K562 treated with DMSO at 1 percent for 12 hours (cell line): ENCODE data around the gene PCDHGA7. TPM values are rescaled to one million over a fixed set of nuclear protein-coding genes. Genes with fewer than 3 reads are reported as not detected.

ENCODE experiments used
- total RNA-seq: library from RNA; unstranded; fragments of 300-600 nt; gene quantifications from 2 replicates; pipeline ENCODE4 v1.2.3, GENCODE V29; 2022; ENCODE audit not compliant: insufficient read depth

Gene PCDHGA7
- total RNA-seq, 1 experiment from 2014 or later = 0.23 TPM

DNA sequence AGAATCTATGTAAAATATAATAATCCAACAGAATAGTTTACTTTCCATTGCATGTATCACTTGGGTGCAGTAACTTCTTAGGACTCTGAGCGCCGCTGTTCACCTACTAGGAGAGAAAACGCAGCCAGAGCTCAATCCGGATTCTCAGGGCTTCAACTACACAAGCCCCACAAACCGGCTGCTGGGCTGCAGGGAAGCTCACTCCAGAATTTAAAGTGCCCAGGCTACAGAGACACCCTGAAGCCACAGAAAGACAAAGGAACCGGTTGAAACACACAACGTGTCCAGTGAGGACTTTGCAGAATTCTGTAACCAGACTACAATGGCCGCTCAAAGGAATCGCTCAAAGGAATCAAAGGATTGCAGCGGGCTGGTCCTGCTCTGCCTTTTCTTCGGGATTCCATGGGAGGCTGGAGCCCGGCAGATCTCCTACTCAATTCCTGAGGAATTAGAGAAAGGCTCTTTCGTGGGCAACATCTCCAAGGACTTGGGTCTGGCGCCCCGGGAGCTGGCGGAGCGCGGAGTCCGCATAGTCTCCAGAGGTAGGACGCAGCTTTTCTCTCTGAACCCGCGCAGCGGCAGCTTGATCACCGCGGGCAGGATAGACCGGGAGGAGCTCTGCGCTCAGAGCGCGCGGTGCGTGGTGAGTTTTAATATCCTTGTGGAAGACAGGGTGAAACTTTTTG is 30.5 kb downstream of the PCDHGA7 start, which contains the start of gene PCDHGA10:
Gene PCDHGA10 (plus strand): TSS at position 134 of the 686 bp plus-strand sequence. CDS start 189 bp downstream, at position 323.

DNA sequence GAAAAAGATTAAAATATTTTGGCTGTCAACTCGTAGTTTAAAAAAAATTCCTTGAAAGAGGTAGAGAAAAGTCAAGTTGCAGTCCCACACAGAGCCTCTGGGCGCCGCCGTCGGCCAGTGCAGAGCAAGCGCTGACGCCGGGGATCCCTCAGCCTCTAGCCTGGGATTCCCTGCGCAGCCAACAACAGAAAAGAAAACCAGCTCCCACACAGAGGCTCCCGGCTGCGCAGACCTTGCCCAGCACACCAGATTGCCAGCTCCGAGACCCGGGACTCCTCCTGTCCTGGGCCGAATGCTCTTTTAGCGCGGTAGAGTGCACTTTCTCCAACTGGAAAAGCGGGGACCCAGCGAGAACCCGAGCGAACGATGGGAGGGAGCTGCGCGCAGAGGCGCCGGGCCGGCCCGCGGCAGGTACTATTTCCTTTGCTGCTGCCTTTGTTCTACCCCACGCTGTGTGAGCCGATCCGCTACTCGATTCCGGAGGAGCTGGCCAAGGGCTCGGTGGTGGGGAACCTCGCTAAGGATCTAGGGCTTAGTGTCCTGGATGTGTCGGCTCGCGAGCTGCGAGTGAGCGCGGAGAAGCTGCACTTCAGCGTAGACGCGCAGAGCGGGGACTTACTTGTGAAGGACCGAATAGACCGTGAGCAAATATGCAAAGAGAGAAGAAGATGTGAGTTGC is 35.1 kb downstream of the PCDHGA7 start, which contains the start of gene PCDHGB7:
Gene PCDHGB7 (plus strand): TSS at position 184 of the 679 bp plus-strand sequence. CDS start 183 bp downstream, at position 367.

DNA sequence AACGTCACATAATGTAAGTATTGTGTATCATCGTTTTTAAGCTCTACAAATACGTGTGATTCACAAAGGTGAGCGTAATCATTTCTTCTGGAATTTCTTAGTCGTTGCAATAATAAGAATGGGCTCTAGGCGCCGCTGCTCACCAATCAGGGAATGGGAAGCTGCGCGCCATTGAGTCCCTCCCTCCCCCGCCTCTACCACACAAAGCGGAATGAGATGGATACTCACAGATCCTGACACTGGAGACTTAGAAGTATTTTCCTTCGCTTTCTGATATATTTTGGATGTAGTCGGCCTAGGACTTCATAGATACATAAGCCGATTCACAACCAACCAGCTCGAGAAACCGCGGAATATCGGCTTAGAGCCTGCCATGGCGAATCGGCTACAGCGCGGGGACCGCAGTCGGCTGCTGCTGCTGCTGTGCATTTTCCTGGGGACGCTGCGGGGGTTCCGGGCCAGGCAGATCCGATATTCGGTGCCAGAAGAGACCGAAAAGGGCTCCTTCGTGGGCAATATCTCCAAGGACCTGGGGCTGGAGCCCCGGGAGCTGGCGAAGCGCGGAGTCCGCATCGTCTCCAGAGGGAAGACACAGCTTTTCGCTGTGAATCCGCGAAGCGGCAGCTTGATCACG is 38.4 kb downstream of the PCDHGA7 start, which contains the start of gene PCDHGA11:
Gene PCDHGA11 (plus strand): TSS at position 197 of the 634 bp plus-strand sequence. CDS start 177 bp downstream, at position 374.

DNA sequence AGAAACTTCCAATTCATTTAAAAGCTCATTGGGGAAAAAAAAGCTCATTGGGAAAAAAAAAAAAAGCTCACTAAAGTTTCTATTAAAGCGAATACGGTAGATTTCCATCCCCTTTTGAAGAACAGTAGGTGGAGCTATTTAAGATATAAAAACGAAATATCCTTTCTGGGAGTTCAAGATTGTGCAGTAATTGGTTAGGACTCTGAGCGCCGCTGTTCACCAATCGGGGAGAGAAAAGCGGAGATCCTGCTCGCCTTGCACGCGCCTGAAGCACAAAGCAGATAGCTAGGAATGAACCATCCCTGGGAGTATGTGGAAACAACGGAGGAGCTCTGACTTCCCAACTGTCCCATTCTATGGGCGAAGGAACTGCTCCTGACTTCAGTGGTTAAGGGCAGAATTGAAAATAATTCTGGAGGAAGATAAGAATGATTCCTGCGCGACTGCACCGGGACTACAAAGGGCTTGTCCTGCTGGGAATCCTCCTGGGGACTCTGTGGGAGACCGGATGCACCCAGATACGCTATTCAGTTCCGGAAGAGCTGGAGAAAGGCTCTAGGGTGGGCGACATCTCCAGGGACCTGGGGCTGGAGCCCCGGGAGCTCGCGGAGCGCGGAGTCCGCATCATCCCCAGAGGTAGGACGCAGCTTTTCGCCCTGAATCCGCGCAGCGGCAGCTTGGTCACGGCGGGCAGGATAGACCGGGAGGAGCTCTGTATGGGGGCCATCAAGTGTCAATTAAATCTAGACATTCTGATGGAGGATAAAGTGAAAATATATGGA is 48.0 kb downstream of the PCDHGA7 start, which contains the start of gene PCDHGA12:
Gene PCDHGA12 (plus strand): TSS at position 176 of the 782 bp plus-strand sequence. CDS start 253 bp downstream, at position 429.

Other genes with a start within 250 kb of the PCDHGA7 start
- 0.25 TPM in 1 of 2 replicates, not detected in the other for gene PCDHB5, start 247.5 kb upstream of the PCDHGA7 start, total RNA-seq
- not detected in 2 replicates for gene PCDHB6, start 232.7 kb upstream of the PCDHGA7 start, total RNA-seq
- not detected in 2 replicates for gene PCDHB7, start 210.1 kb upstream of the PCDHGA7 start, total RNA-seq
- not detected in 2 replicates for gene PCDHB8, start 205.0 kb upstream of the PCDHGA7 start, total RNA-seq
- 0.15 TPM in 1 of 2 replicates, not detected in the other for gene PCDHB16, start 200.4 kb upstream of the PCDHGA7 start, total RNA-seq
- gene PCDHB9, start 195.6 kb upstream of the PCDHGA7 start, total RNA-seq = not detected in 2 replicates
- gene PCDHB10, start 190.4 kb upstream of the PCDHGA7 start, total RNA-seq = not detected in 2 replicates
- not detected in 2 replicates for gene PCDHB11, start 183.1 kb upstream of the PCDHGA7 start, total RNA-seq
- gene PCDHB12, start 174.0 kb upstream of the PCDHGA7 start, total RNA-seq = not detected in 2 replicates
- gene PCDHB13, start 168.8 kb upstream of the PCDHGA7 start, total RNA-seq = 0.26 TPM in 1 of 2 replicates, not detected in the other
- not detected in 2 replicates for gene PCDHB14, start 159.4 kb upstream of the PCDHGA7 start, total RNA-seq
- 0.33 TPM in 1 of 2 replicates, not detected in the other for gene PCDHB15, start 137.3 kb upstream of the PCDHGA7 start, total RNA-seq
- not detected in 2 replicates for gene SLC25A2, start 78.7 kb upstream of the PCDHGA7 start, total RNA-seq
- 75.1 and 124 TPM in 2 replicates for gene TAF7, start 62.0 kb upstream of the PCDHGA7 start, total RNA-seq
- 0.19 TPM in 1 of 2 replicates, not detected in the other for gene PCDHGA1, start 52.2 kb upstream of the PCDHGA7 start, total RNA-seq
- gene PCDHGA2, start 44.0 kb upstream of the PCDHGA7 start, total RNA-seq = 0.79 TPM in 1 of 2 replicates, not detected in the other
- gene PCDHGA3, start 38.9 kb upstream of the PCDHGA7 start, total RNA-seq = 0.30 and 1.1 TPM in 2 replicates
- gene PCDHGB1, start 32.6 kb upstream of the PCDHGA7 start, total RNA-seq = 0.28 TPM in 1 of 2 replicates, not detected in the other
- gene PCDHGA4, start 27.7 kb upstream of the PCDHGA7 start, total RNA-seq = 1.7 TPM in 1 of 2 replicates, not detected in the other
- 0.52 TPM in 1 of 2 replicates, not detected in the other for gene PCDHGB2, start 22.7 kb upstream of the PCDHGA7 start, total RNA-seq
- gene PCDHGA5, start 18.6 kb upstream of the PCDHGA7 start, total RNA-seq = 0.33 TPM in 1 of 2 replicates, not detected in the other
- gene PCDHGB3, start 12.5 kb upstream of the PCDHGA7 start, total RNA-seq = 1.2 TPM in 1 of 2 replicates, not detected in the other
- gene PCDHGA6, start 8.9 kb upstream of the PCDHGA7 start, total RNA-seq = 0.13 and 0.52 TPM in 2 replicates
- gene PCDHGB4, start 5.0 kb downstream of the PCDHGA7 start, total RNA-seq = 0.23 TPM in 1 of 2 replicates, not detected in the other
- gene PCDHGA8, start 9.9 kb downstream of the PCDHGA7 start, total RNA-seq = 0.36 and 0.68 TPM in 2 replicates
- 0.50 and 0.74 TPM in 2 replicates for gene PCDHGB5, start 15.2 kb downstream of the PCDHGA7 start, total RNA-seq
- 0.39 TPM in 1 of 2 replicates, not detected in the other for gene PCDHGA9, start 20.0 kb downstream of the PCDHGA7 start, total RNA-seq
- gene PCDHGB6, start 25.3 kb downstream of the PCDHGA7 start, total RNA-seq = not detected in 2 replicates
- 0.19 TPM in 1 of 2 replicates, not detected in the other for gene PCDHGA10, start 30.2 kb downstream of the PCDHGA7 start, total RNA-seq
- not detected in 2 replicates for gene PCDHGB7, start 34.9 kb downstream of the PCDHGA7 start, total RNA-seq
- gene PCDHGA11, start 38.3 kb downstream of the PCDHGA7 start, total RNA-seq = not detected in 2 replicates
- gene PCDHGA12, start 47.8 kb downstream of the PCDHGA7 start, total RNA-seq = not detected in 2 replicates
- gene PCDHGC3, start 93.2 kb downstream of the PCDHGA7 start, total RNA-seq = not detected in 2 replicates
- gene PCDHGC4, start 102.3 kb downstream of the PCDHGA7 start, total RNA-seq = not detected in 2 replicates
- gene PCDHGC5, start 106.3 kb downstream of the PCDHGA7 start, total RNA-seq = not detected in 2 replicates
- 99.4 and 179 TPM in 2 replicates for gene DIAPH1, start 236.3 kb downstream of the PCDHGA7 start, total RNA-seq